Pancreas (tissue), 10 donors: Measurements from ENCODE around the gene ASTN2. TPM values are rescaled to one million over a fixed set of nuclear protein-coding genes. Genes with fewer than 3 reads are reported as not detected.

Experiments
- ATAC-seq, 4 donors: fragments of 200-7000 bp; cut with Tn5 transposase; one replicate each; pipeline versions ENCODE4 v1.8.0 to v1.9.1; 2020; ENCODE audit warnings: mild to moderate bottlenecking in 4 of 4, moderate library complexity in 4 of 4
- DNase-seq, 6 donors: peaks; one replicate each; pipeline ENCODE4 v3.0.0-alpha.2; 2020
- FAIRE-seq: peaks from 2 replicates; lab custom pipeline; 2012; peaks lifted over from hg19 to GRCh38; lab: Jason Lieb, UNC
- H3K27ac ChIP-seq, 4 donors: fragments of 200-600 bp; sonication (generic); 1 replicate in 3 of 4; 2 replicates in 1 of 4; pipeline versions ENCODE4 v1.5.0 to v1.8.0; 2020
- H3K27me3 ChIP-seq, 4 donors: fragments of 200-600 bp; one replicate each; pipeline ENCODE4 v1.8.0; 2021
- H3K36me3 ChIP-seq, 3 donors: fragments of 200-600 bp; sonication (generic) in 1 of 3; one replicate each; pipeline versions ENCODE4 v1.5.0 to v1.8.0; 2020 to 2021
- H3K4me1 ChIP-seq, 3 donors: fragments of 200-600 bp; one replicate each; pipeline ENCODE4 v1.8.0; 2021
- H3K4me3 ChIP-seq, 4 donors: fragments of 200-600 bp; sonication (generic) in 2 of 4; one replicate each; pipeline versions ENCODE4 v1.5.0 to v1.8.0; 2020 to 2021
- H3K9me3 ChIP-seq, 4 donors: fragments of 200-600 bp; one replicate each; pipeline ENCODE4 v1.8.0; 2021
- CTCF ChIP-seq, 4 donors: fragments of 200-600 bp; sonication (generic) in 3 of 4; IDR thresholded peaks; one replicate each; pipeline versions ENCODE4 v1.5.0 to v1.8.0; 2021; ENCODE audit warnings: antibody characterized with exemption in 4 of 4
- WGBS, 2 donors: extraction: QIAGEN DNeasy Blood & Tissue Kit; methylation state at CpG; one replicate each; pipeline ENCODE4 v1.1.7; 2013; 5-methylcytosine and 5-hydroxymethylcytosine counted together
- intact Hi-C, 3 donors: fragments of 100-400 bp; cut with DNase I; formaldehyde crosslinking; loops; one replicate each; pipeline versions ENCODE4 v1.11.1 to v1.14.2; 2022
- polyA plus RNA-seq, 2 donors: library from polyadenylated mRNA; stranded (reverse); fragments of 200-250 nt; gene quantifications; one replicate each; pipeline ENCODE4 v1.2.3, GENCODE V29; 2013
- total RNA-seq, 6 donors: library from RNA; stranded (reverse); fragmentation: NEBNext Ultra II Directional in 4 of 6; extraction: Animal tissue kit (Norgen Biotek cat#: 25700) in 4 of 6; gene quantifications; one replicate each; pipeline versions ENCODE4 v1.2.1 to v1.2.4, GENCODE V29; 2021 to 2023
- donor health status: healthy with polysubstance abuse.
- donor health status: DM: no; HTN: no; CAD: no; lungs with moderate emphysema.
- donor health status: DM: no; HTN: no; CAD: no.
- donor health status: control.
- donor health status: control.
- donor health status: Bipolar disorder and iron deficiency.
- donor health status: DM: yes; HTN: yes; CAD: no.
- donor health status: DM: no; HTN: no; CAD: no.
- donor health status: DM: no; HTN: no; CAD: no.
- donor health status: DM: yes; HTN: yes; CAD: no.

Gene ASTN2
- total and polyA plus RNA-seq, 8 donors = 1.3 to 11.9 (median 6.7) TPM

- no peak for TF ChIP-seq CTCF (IDR thresholded peaks at IDR 0.05)
- intact Hi-C loops = no loop called here
- FAIRE-seq (no peak), DNase-seq (no peak), ATAC-seq (no peak)
- Histone ChIP-seq H3K27me3 (no peaks in the 10 kb centered on the region), H3K4me3 (no peak overlapping the region), H3K36me3 (no peaks in the 10 kb centered on the region), H3K4me1 (no peaks in the 10 kb centered on the region), H3K9me3 (no peaks in the 10 kb centered on the region), H3K27ac (no peak overlapping the region)
- WGBS, 2 donors = 94 to 95% methylated on average over 2 of the region's 2 CpGs
Measured at GRCh38 chr9:116786737-116787136, 628.1 kb downstream of the ASTN2 start.

- no peak for DNase-seq
- intact Hi-C loops = no loop called here
- no peaks in the 10 kb centered on the region for H3K36me3 ChIP-seq
- H3K27me3 ChIP-seq = no peaks in the 10 kb centered on the region
- no peak overlapping the region for H3K4me3 ChIP-seq
- no peak overlapping the region for H3K27ac ChIP-seq
- no peak for FAIRE-seq
- ATAC-seq = no peak
- H3K9me3 ChIP-seq = no peaks in the 10 kb centered on the region
- WGBS, 2 donors = 78 to 81% methylated on average over 3 of the region's 3 CpGs
- TF ChIP-seq CTCF (IDR thresholded peaks at IDR 0.05) = no peak
- H3K4me1 ChIP-seq = no peaks in the 10 kb centered on the region
Measured at GRCh38 chr9:116777116-116777515, 637.7 kb downstream of the ASTN2 start.

GRCh38 chr9:116774421-116775180, 640.3 kb downstream of the ASTN2 start:
- Histone ChIP-seq H3K27me3 (no peaks in the 10 kb centered on the region), H3K27ac (no peak overlapping the region), H3K9me3 (no peaks in the 10 kb centered on the region), H3K4me1 (no peaks in the 10 kb centered on the region), H3K36me3 (no peaks in the 10 kb centered on the region), H3K4me3 (no peak overlapping the region)
- 65 to 68% methylated on average over 4 of the region's 4 CpGs for WGBS, 2 donors
- FAIRE-seq (no peak), ATAC-seq (no peak), DNase-seq (no peak)
- intact Hi-C loops = no loop called here
- no peak for TF ChIP-seq CTCF (IDR thresholded peaks at IDR 0.05)

DNA sequence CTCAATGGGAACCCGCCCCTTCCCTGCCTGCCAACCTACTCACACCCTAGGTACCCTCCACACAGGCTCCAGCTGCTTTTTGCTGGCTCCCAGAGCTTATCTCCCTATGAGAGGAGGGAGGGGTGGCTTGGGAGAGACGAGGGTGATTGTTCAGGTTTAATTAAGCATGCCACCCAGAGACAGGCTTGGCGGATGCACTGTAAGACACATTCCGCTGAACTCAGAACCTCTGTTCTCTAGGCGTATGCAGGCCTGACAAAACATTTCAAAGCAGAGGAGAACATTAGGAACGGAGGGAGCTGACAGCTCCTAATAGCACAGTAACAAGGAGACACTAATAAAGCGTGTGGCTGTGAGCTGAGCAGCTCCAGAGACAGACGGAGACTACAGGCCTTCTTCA, 647.6 kb downstream of the ASTN2 start:
- FAIRE-seq (no peak), DNase-seq (no peak), ATAC-seq (no peak)
- intact Hi-C loops = no loop called here
- no peak for TF ChIP-seq CTCF (IDR thresholded peaks at IDR 0.05)
- WGBS, 2 donors = 71 to 74% methylated on average over 8 of the region's 8 CpGs
- Histone ChIP-seq H3K4me3 (no peak overlapping the region), H3K27ac (no peak overlapping the region), H3K4me1 (no peaks in the 10 kb centered on the region), H3K27me3 (no peaks in the 10 kb centered on the region), H3K36me3 (no peaks in the 10 kb centered on the region), H3K9me3 (no peaks in the 10 kb centered on the region)

GRCh38 chr9:116765011-116765410, 649.8 kb downstream of the ASTN2 start:
- FAIRE-seq (no peak), ATAC-seq (no peak), DNase-seq (no peak)
- no peaks in the 10 kb centered on the region for H3K9me3 ChIP-seq
- 47 to 49% methylated on average over 5 of the region's 5 CpGs for WGBS, 2 donors
- intact Hi-C loops = no loop called here
- no peak for TF ChIP-seq CTCF (IDR thresholded peaks at IDR 0.05)
- H3K4me1 ChIP-seq = no peaks in the 10 kb centered on the region
- no peak overlapping the region for H3K27ac ChIP-seq
- no peaks in the 10 kb centered on the region for H3K27me3 ChIP-seq
- no peaks in the 10 kb centered on the region for H3K36me3 ChIP-seq
- no peak overlapping the region for H3K4me3 ChIP-seq
